Gastrocnemius medialis (tissue), 4 donors: ENCODE data around the gene LSAMP.

ENCODE experiments used
- POLR2A ChIP-seq, 2 donors: fragments of 450-650 bp; IDR thresholded peaks; one replicate each; pipeline ENCODE4 v1.6.1; 2017; ENCODE audit warnings: antibody characterized with exemption in 2 of 2, mild to moderate bottlenecking in 2 of 2, moderate library complexity in 2 of 2
- TF ChIP-seq, protein P1 (sequence below), 5 experiments: fragments of 450-650 bp in 3 of 5; fragments of 200-600 bp in 2 of 5; sonication (generic) in 2 of 5; IDR thresholded peaks in 4 of 5; conservative IDR thresholded peaks in 1 of 5; 1 replicate in 4 of 5; 2 replicates in 1 of 5; pipeline ENCODE4 v1.5.1; 2016 to 2019; ENCODE audit warnings: antibody characterized with exemption in 5 of 5, mild to moderate bottlenecking in 3 of 5, moderate library complexity in 3 of 5

DNA sequence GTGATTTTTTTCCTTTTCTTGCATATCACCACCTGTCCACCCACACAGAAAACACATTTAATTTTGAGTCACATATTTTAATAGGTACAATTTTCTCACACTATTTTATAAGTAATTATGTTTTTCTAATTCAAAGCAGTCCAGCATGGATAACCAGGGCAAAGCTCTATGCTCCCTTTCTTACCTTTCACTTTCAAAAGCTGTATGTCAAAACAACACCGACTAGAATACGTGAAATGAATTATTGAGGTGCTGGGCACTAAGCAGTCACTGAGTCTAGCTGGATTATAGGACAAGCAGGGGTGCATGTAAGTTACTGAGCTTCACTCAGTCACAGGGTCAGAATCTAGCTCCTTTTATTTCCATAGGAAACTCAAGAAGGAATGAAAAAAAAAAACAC is 60.6 kb downstream of the LSAMP start:
- TF ChIP-seq, protein P1, sequence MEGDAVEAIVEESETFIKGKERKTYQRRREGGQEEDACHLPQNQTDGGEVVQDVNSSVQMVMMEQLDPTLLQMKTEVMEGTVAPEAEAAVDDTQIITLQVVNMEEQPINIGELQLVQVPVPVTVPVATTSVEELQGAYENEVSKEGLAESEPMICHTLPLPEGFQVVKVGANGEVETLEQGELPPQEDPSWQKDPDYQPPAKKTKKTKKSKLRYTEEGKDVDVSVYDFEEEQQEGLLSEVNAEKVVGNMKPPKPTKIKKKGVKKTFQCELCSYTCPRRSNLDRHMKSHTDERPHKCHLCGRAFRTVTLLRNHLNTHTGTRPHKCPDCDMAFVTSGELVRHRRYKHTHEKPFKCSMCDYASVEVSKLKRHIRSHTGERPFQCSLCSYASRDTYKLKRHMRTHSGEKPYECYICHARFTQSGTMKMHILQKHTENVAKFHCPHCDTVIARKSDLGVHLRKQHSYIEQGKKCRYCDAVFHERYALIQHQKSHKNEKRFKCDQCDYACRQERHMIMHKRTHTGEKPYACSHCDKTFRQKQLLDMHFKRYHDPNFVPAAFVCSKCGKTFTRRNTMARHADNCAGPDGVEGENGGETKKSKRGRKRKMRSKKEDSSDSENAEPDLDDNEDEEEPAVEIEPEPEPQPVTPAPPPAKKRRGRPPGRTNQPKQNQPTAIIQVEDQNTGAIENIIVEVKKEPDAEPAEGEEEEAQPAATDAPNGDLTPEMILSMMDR (IDR thresholded peaks at IDR 0.05 in 4 of 5, conservative IDR thresholded peaks at IDR 0.05 in 1 of 5): no peak
- no peak for TF ChIP-seq POLR2A (IDR thresholded peaks at IDR 0.05)
